B cell (primary cell): Measurements from ENCODE around the gene TPP2. TPM values are rescaled to one million over a fixed set of nuclear protein-coding genes. Genes with fewer than 3 reads are reported as not detected.

Experiments
- ATAC-seq: fragments of 200-7000 bp; cut with Tn5 transposase; one replicate; pipeline ENCODE4 v1.10.0; 2021; ENCODE audit warnings: low read depth, mild to moderate bottlenecking, moderate number of reproducible peaks, moderate library complexity
- CTCF ChIA-PET: fragments of 350-600 bp; sonication (Branson Sonifier 250); formaldehyde crosslinking; loops from one replicate; lab custom pipeline; 2021; ENCODE audit warnings: antibody characterized with exemption, inconsistent platforms; lab: Charles Lee
- POLR2A ChIA-PET: fragments of 350-600 bp; sonication (Branson Sonifier 250); formaldehyde crosslinking; loops from one replicate; lab custom pipeline; 2021; ENCODE audit warnings: antibody characterized with exemption; lab: Charles Lee
- DNase-seq: peaks from one replicate; pipeline ENCODE4 v3.0.0; 2013
- H2AFZ ChIP-seq: 2 replicates; pipeline ENCODE4 v1.6.1; 2012; ENCODE audit warnings: mild to moderate bottlenecking, low read depth, low read length; ENCODE audit not compliant: insufficient read depth, poor library complexity, severe bottlenecking
- H3K27ac ChIP-seq, 2 donors: 1 replicate in 1 of 2; 2 replicates in 1 of 2; pipeline ENCODE4 v1.5.1; 2012 to 2013; ENCODE audit warnings: low read length in 2 of 2, mild to moderate bottlenecking in 2 of 2, moderate library complexity in 1 of 2
- H3K27me3 ChIP-seq, 4 experiments: fragments of 200-600 bp in 1 of 4; sonication (generic) in 1 of 4; replicated peaks in 1 of 4; 1 replicate in 2 of 4; 2 replicates in 2 of 4; pipeline versions ENCODE4 v1.6.1 to v1.7.0; 2013 to 2016; ENCODE audit warnings: low read length in 3 of 4, mild to moderate bottlenecking in 2 of 4, mixed read lengths in 1 of 4, moderate library complexity in 1 of 4; ENCODE audit not compliant: insufficient read depth in 4 of 4, control insufficient read depth in 3 of 4; ENCODE audit errors: control extremely low read depth in 1 of 4
- H3K36me3 ChIP-seq, 2 experiments: replicated peaks in 1 of 2; 1 replicate in 1 of 2; 2 replicates in 1 of 2; pipeline versions ENCODE4 v1.6.1 to v1.7.1; 2013; ENCODE audit warnings: low read length in 1 of 2; ENCODE audit not compliant: insufficient read depth in 2 of 2, control insufficient read depth in 1 of 2; ENCODE audit errors: control extremely low read depth in 1 of 2, extremely low read depth in 1 of 2
- H3K4me1 ChIP-seq, 2 donors: fragments of 200-600 bp in 1 of 2; sonication (generic) in 1 of 2; 1 replicate in 1 of 2; 2 replicates in 1 of 2; pipeline versions ENCODE4 v1.5.1 to v1.6.1; 2013 to 2017; ENCODE audit warnings: low read length in 2 of 2; ENCODE audit not compliant: control insufficient read depth in 2 of 2, insufficient read depth in 2 of 2
- H3K4me2 ChIP-seq: replicated peaks from 2 replicates; pipeline ENCODE3; 2012; ENCODE audit warnings: mild to moderate bottlenecking, low read depth, low read length; ENCODE audit not compliant: poor library complexity, severe bottlenecking
- H3K4me3 ChIP-seq, 5 experiments: fragments of 200-600 bp in 1 of 5; sonication (generic) in 1 of 5; 1 replicate in 3 of 5; 2 replicates in 2 of 5; pipeline versions ENCODE4 v1.5.1 to v1.7.0; 2011 to 2016; ENCODE audit warnings: low read length in 4 of 5, mild to moderate bottlenecking in 4 of 5, low read depth in 2 of 5, control low read depth in 1 of 5, moderate library complexity in 1 of 5; ENCODE audit not compliant: insufficient read depth in 1 of 5; ENCODE audit errors: control extremely low read depth in 1 of 5, extremely low read depth in 1 of 5
- H3K79me2 ChIP-seq: fragments of 200-600 bp; sonication (generic); one replicate; pipeline ENCODE4 v1.6.0; 2016; ENCODE audit warnings: low read length; ENCODE audit not compliant: control insufficient read depth, insufficient read depth
- H3K9ac ChIP-seq: fragments of 200-600 bp; sonication (generic); 2 replicates; pipeline ENCODE4 v1.6.1; 2017; ENCODE audit warnings: mild to moderate bottlenecking, low read length, moderate library complexity
- H3K9me3 ChIP-seq, 3 donors: one replicate each; pipeline versions ENCODE4 v1.6.1 to v1.7.1; 2013; ENCODE audit warnings: low read length in 2 of 3; ENCODE audit not compliant: control insufficient read depth in 2 of 3, insufficient read depth in 1 of 3; ENCODE audit errors: control extremely low read depth in 1 of 3
- H4K20me1 ChIP-seq: 2 replicates; pipeline ENCODE4 v1.6.0; 2012; ENCODE audit warnings: mild to moderate bottlenecking, low read length; ENCODE audit not compliant: insufficient read depth, control insufficient read depth, poor library complexity, severe bottlenecking
- H3K27ac Mint-ChIP-seq: one replicate; pipeline ENCODE4 v1.8.0; 2021; ENCODE audit warnings: mixed read lengths
- H3K27me3 Mint-ChIP-seq: one replicate; pipeline ENCODE4 v1.8.0; 2021; ENCODE audit warnings: mixed read lengths
- H3K4me1 Mint-ChIP-seq: one replicate; pipeline ENCODE4 v1.8.0; 2021; ENCODE audit warnings: mixed read lengths
- H3K4me3 Mint-ChIP-seq: one replicate; pipeline ENCODE4 v1.8.0; 2021; ENCODE audit warnings: mixed read lengths
- H3K9me3 Mint-ChIP-seq: one replicate; pipeline ENCODE4 v1.8.0; 2022; ENCODE audit warnings: mixed read lengths; ENCODE audit not compliant: insufficient read depth
- EZH2 ChIP-seq: IDR thresholded peaks from 2 replicates; pipeline ENCODE4 v1.6.1; 2012; ENCODE audit warnings: borderline replicate concordance, low read depth, mild to moderate bottlenecking, moderate library complexity, low read length; ENCODE audit not compliant: insufficient read depth, poor library complexity, severe bottlenecking
- WGBS: methylation state at CpG from one replicate; pipeline ENCODE4 v1.1.5; 2013; ENCODE audit warnings: missing lambda C conversion rate; ENCODE audit not compliant: insufficient coverage; 5-methylcytosine and 5-hydroxymethylcytosine counted together
- intact Hi-C: fragments of 100-400 bp; cut with micrococcal nuclease; formaldehyde crosslinking; loops from one replicate; pipeline ENCODE4 v1.10.0; 2022
- polyA plus RNA-seq: library from polyadenylated mRNA; depleted of rRNA; stranded (reverse); fragments of >200 nt; gene quantifications from 2 replicates; pipeline ENCODE4 v1.2.3, GENCODE V29; 2012
- total RNA-seq, 2 donors: library from RNA; stranded (reverse); fragments of 120-200 nt in 1 of 2; gene quantifications; 1 replicate in 1 of 2; 2 replicates in 1 of 2; pipeline versions ENCODE4 v1.2.3 to v1.2.4, GENCODE V29; 2013 to 2022
- TF ChIP-seq, protein P1 (sequence below): fragments of 200-600 bp; IDR thresholded peaks from one replicate; pipeline ENCODE4 v1.8.0; 2022; ENCODE audit warnings: antibody characterized with exemption, mild to moderate bottlenecking

Gene TPP2
- total and polyA plus RNA-seq, 2 donors (not counting 1 experiment from before 2014, with no cell fraction given), result 22.1 to 51.1 TPM

DNA sequence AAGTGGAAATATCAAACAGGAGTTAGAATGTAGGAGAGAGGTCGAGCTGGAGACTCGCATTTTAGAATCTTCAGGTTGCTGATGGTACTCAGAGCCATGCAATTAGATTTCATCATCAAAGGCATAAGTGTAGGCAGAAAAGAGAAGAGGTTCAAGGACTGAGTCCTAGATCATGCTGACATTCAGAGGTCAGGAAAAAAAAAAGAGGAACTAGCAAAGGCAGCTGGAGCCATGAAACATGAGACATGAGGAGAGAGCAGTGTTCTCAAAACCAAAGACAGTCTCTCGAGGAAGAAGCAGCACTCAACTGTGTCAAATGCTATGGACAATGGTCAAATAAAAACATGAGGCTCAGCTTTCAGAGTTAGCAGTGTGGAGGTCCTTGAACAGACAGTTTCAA, 12.4 kb upstream of the TPP2 start:
- peaks cover 4 to 5% of the 10 kb centered on the region in 2 donors for H3K4me1 ChIP-seq
- no peak overlapping the region for H3K4me2 ChIP-seq

DNA sequence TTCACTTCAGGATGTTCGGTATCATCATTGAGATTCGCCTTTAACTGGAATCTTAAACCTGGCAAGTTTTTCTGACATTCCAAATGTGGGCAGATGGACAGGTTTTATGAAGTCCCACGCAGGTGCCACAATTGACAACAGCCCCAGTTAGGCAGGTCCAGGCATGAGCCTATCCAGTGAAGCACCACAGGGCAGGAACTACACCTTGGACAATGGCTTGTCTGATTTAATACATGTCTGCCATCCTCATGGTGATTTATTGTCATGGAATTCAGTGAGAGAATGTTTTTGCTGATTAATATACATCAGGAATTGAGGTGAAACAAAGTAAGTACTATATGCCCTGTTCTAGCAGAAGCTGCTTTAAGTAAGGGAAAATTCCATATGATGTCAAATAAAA, 10.2 kb upstream of the TPP2 start:
- Histone ChIP-seq H3K4me2 (no peak overlapping the region), H3K27ac (no peak overlapping the region), H4K20me1 (no peaks in the 10 kb centered on the region), H3K4me3 (no peak overlapping the region), H2AFZ (no peak overlapping the region), H3K4me1 (peaks cover 4 to 7% of the 10 kb centered on the region in 2 donors), H3K9me3 (no peaks in the 10 kb centered on the region), H3K36me3 (no peaks in the 10 kb centered on the region), H3K27me3 (no peaks in the 10 kb centered on the region), H3K9ac (no peak overlapping the region), H3K79me2 (peaks cover 4% of the 10 kb centered on the region)
- TF ChIP-seq, protein P1, sequence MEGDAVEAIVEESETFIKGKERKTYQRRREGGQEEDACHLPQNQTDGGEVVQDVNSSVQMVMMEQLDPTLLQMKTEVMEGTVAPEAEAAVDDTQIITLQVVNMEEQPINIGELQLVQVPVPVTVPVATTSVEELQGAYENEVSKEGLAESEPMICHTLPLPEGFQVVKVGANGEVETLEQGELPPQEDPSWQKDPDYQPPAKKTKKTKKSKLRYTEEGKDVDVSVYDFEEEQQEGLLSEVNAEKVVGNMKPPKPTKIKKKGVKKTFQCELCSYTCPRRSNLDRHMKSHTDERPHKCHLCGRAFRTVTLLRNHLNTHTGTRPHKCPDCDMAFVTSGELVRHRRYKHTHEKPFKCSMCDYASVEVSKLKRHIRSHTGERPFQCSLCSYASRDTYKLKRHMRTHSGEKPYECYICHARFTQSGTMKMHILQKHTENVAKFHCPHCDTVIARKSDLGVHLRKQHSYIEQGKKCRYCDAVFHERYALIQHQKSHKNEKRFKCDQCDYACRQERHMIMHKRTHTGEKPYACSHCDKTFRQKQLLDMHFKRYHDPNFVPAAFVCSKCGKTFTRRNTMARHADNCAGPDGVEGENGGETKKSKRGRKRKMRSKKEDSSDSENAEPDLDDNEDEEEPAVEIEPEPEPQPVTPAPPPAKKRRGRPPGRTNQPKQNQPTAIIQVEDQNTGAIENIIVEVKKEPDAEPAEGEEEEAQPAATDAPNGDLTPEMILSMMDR, result no peak
- no peak for TF ChIP-seq EZH2
- intact Hi-C loops, result no loop called here
- Mint-ChIP-seq H3K27ac (no peak overlapping the region), H3K4me1 (peaks cover 8% of the 10 kb centered on the region), H3K4me3 (no peak overlapping the region), H3K27me3 (no peaks in the 10 kb centered on the region), H3K9me3 (no peaks in the 10 kb centered on the region)
- no peak for DNase-seq
- ChIA-PET POLR2A (interaction anchor here (0.6 kb wide), 1 partner anchor 269 kb away, joined by 3 read pairs; no protein-coding TSS in a partner anchor), CTCF (interaction anchor here (0.6 to 9.2 kb wide), 2 partner anchors 14 to 262 kb away, joined by 3 to 107 read pairs; partner anchors contain the start of gene ERCC5)
- 93% methylated on average over 3 of the region's 3 CpGs for WGBS
- no peak for ATAC-seq

More for the DNA sequence above, 12.4 kb upstream of the TPP2 start:
- Histone ChIP-seq H2AFZ (peak overlapping the region; percentile 2), H3K4me3 (no peak overlapping the region), H4K20me1 (no peaks in the 10 kb centered on the region), H3K36me3 (no peaks in the 10 kb centered on the region), H3K79me2 (no peaks in the 10 kb centered on the region), H3K9me3 (no peaks in the 10 kb centered on the region), H3K27me3 (no peaks in the 10 kb centered on the region), H3K27ac (no peak overlapping the region), H3K9ac (no peak overlapping the region)
- Mint-ChIP-seq H3K4me1 (peaks cover 8% of the 10 kb centered on the region), H3K27me3 (peaks cover 6% of the 10 kb centered on the region), H3K4me3 (no peak overlapping the region), H3K9me3 (no peaks in the 10 kb centered on the region), H3K27ac (no peak overlapping the region)
- ATAC-seq, result peak; percentile 63
- 39% methylated on average over 3 of the region's 3 CpGs for WGBS
- DNase-seq, result peak; percentile 20
- no peak for TF ChIP-seq EZH2
- TF ChIP-seq, protein P1, result no peak
- CTCF ChIA-PET, result interaction anchor here (0.7 to 9.2 kb wide), 4 partner anchors 10 to 264 kb away, joined by 4 to 107 read pairs (median 5); partner anchors contain the start of genes ERCC5 and TEX30
- intact Hi-C loops, result no loop called here
- POLR2A ChIA-PET, result interaction anchor here (0.7 kb wide), 1 partner anchor 12 kb away, joined by 3 read pairs; no protein-coding TSS in a partner anchor
